Measurements from ENCODE around the gene MED15.
"Not testable (repeated sequence)": the region's sequence is repeated elsewhere in the genome, so short reads cannot be mapped to it uniquely, and the experiment has no call there.

The MED15 gene

DNA sequence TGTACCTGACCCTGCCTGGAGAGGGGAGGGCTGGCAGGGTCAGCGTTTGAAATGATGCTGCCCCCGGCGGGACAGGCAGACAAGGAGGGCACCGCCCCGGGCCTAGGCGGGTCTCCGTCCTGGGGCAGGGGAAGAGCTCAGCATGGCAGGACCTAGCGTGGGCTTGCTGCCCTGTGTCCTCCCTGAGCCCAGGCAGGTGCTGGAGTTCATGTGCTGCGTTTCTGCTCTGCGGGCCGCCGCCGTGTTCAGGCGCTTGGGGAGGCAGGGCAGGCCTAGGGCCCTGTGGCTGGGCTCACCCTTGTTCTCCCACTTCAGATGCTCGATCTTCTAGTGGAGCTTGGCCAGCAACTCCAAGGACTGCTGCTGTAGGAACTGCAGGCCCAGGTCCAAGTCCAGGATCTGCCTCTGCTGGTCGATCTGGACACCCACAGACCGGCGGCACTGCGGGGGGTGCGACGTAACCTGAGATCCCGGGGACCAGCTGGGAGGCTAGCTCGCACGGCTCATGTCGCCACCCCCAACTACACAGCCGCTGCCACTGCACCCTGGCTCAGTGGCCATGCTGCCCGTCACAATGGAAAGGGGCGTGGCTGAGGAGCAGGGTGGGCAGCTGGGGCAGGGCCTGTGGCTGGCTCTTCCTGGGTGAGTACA is 84.4 kb downstream of the MED15 start:
- no peak for DNase-seq

GRCh38 chr22:20594038-20594437 is 86.6 kb downstream of the MED15 start:
- not testable (repeated sequence) for DNase-seq

DNA sequence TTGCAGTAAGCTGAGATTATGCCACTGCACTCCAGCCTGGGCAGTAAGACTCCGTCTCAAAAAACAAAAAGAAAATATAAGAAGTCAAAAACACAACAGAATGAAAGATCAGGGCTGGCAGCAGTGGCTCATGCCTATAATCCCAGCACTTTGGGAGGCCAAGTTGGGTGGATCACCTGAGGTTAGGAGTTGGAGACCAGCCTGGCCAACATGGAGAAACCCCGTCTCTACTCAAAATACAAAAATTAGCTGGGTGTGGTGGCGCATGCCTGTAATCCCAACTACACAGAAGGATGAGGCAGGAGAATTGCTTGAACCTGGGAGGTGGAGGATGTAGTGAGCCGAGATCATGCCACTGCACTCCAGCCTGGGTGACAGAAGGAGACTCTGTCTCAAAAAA is 87.1 kb downstream of the MED15 start:
- not testable (repeated sequence) for DNase-seq

DNA sequence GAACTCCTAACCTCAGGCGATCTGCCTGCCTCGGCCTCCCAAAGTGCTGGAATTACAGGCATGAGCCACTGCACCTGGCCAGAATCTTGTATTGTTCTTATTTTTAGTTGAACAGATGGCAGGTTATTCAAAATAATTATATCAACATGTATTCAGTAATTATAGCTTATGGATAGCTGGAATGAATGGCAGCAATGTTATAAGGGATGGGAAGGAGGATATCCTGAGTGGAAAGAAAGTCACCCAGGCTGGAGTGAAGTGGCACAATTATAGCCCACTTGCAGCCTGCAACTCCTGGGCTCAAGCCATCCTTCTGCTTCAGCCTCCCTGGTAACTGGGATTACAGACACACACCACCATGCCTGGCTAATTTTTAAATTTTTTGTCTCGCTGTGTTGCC is 88.1 kb downstream of the MED15 start:
- DNase-seq: no peak

GRCh38 chr22:20599117-20599516 is 91.7 kb downstream of the MED15 start:
- no peak for DNase-seq

- DNase-seq: no peak
These were observed 92.8 kb downstream of the MED15 start for GRCh38 chr22:20600137-20600673.

- DNase-seq: no peak
These were observed 93.9 kb downstream of the MED15 start for GRCh38 chr22:20601308-20601707.

GRCh38 chr22:20602609-20603164 is 95.3 kb downstream of the MED15 start:
- no peak for DNase-seq

GRCh38 chr22:20604092-20604747 is 96.8 kb downstream of the MED15 start:
- DNase-seq: no peak

DNA sequence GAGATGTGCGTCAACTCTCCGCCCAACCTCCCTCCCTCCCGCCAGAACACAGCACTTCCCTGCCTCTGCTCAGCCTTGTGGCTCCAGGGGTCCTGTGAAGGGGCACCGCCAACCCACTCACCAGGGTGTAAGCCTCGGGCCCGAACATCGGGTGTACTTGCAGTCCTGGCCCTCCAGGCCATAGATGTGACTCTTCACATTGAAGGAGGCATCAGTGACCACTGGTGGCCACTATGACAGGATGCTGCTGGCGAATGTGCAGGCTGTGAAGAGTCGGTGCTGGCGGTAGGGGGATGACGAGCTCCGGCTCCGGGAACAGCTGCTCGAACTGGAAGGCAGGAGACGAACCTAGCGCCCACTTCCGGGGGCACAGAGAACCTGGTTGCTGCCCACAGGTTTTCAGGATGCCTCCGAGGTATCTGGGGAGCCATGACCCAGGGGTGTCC is 97.4 kb downstream of the MED15 start:
- no peak for DNase-seq

- DNase-seq: no peak
These were observed 97.9 kb downstream of the MED15 start for GRCh38 chr22:20605328-20605727.

DNA sequence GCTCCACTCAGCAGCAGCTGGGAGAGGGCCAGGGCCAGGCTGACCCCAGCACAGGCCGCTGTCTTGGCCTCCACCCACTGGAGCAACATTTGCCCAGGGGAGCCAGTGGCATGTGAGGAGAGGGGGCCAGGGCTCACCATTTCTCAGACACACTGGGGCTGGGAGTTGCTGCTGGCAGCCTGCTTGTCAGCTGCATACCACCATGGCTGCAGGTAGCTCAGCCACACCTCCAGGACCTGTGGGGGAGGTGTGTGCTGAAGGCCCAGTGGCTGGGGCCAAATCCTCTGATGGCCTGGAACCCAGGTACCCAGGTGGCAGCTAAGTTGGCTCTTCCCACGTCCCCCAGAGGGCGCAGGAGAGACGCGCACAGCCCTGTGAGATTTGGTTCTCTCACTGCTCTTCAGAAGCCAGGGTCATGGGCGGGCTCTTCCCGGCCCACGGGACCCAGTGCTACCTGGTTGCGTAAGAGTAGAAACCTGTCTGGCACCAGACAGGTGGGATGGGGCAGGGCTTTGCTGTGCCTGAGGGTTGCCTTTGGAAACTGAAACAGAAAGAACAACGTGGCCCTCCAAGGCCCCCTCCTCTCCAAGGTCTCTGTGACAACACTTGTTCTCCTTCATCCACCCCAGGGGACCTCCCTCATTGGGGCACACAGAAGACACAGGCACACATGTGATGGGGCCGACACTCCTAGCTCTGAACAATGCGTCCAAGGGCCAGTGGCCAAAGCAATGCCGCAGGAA is 98.8 kb downstream of the MED15 start:
- peak in 9 of 56 donors; percentile 5 to 47 (median 16) for DNase-seq

DNA sequence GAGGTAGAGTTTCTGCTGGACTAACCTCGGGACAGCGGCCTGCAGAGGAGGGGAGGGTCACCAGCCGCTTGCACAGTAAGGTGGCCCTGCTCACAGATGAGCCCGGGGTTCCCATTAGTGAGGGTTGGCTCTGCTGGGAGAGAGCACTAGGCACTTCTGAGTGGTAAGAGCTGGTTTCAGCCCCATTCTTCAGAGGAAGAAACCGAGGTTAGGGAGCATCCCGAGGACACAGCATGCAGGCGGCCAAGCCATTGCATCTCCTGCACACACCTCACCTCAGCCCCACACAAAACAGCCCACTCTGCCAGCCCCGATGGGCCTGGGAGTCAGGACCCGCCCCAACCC is 99.3 kb downstream of the MED15 start:
- no peak for DNase-seq

DNA sequence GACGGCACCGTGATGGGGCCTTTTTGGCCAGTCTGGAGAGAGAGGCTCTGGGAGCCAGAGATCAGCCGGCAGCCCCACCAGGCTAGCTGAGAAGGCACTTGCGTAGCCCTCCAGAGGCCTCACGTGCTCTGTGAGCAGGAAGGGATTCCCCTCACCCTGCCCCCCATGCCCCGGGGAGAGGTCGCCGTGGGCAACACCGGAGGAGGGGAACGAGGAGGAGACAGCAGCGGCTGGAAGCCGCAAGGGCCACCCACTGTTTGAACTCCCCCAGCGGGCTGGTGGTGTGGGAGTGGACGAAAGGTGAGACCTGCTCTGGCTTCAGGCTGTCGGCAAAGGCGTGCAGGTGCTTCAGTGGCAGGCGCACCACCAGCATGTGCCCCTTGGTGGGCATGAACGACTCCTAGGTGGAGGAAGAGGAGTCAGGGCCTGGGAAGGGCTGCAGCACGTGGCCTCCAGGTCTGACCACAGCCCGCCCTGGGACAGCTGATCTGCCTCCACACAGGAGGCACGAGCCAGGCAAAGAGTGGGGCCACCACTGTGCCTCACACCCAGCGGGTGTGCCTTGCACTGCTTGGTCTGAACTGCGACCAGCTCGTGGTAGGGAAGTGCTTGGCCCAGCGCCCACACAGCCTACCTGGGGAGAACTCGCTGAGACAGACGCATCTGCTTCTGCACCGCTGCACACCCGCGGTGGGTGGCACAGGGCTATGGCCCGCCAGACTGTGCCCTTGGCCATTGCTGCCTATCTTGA is 99.9 kb downstream of the MED15 start:
- no peak for DNase-seq

DNA sequence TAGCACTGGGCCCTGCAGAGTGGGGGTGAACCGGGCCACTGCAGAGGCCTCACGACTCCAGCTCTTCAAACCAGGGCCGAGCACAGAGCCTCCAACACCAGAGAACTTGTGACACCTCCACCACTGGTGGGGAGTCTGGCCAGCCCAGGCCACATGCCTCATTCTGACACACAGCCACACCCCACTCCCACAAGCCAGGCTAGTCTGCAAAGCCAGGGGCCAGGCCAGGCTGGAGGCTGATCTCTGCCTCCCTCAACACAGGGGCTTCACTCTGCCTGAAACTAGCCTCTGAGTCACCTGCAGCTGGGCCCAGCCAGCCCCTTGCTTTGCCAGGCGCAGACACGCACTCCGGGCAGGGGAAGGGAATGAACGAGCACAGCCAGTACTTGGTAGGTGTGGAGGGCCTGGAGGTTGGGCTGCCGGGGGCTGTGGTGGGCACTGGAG is 102.9 kb downstream of the MED15 start:
- no peak for DNase-seq

GRCh38 chr22:20610757-20611156 is 103.3 kb downstream of the MED15 start:
- no peak for DNase-seq

- DNase-seq: no peak
These were observed 104.0 kb downstream of the MED15 start for GRCh38 chr22:20611418-20611817.

DNA sequence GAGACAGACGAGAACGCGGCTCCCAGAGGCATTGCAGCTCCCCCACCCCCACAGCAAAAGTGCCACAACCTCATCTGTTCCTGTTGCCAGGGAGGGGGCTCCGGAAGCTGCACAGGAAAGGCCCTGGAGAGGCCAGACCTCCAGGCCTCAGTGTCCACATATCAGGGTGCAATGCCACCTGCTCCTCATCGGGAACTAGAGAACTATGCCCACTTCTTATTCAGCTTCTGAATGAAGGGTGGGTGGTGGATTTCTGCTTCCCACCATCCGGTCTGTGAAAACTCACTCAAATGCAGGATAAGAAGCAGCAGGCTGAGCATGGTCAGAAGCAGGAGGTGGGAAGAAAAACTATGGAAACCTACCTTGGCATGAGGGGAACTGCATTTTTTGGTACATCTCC is 105.9 kb downstream of the MED15 start:
- no peak for DNase-seq

DNA sequence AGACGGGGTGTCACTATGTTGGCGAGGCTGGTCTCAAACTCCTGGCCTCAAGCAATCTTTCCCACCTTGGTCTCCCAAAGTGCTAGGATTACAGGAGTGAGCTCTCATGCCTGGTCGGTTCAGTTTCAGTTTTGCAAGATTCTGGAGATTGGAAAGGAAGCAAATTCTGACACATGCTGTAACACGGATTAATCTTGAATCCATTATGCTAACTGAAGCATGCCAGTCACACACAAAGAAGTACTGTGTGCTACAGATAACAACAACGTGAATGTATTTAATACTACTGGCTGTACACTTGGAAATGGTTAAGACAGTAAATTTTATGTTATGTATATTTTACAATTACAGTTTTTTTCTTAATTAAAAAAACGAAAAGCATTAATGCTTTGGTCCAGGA is 107.6 kb downstream of the MED15 start:
- DNase-seq: no peak

DNA sequence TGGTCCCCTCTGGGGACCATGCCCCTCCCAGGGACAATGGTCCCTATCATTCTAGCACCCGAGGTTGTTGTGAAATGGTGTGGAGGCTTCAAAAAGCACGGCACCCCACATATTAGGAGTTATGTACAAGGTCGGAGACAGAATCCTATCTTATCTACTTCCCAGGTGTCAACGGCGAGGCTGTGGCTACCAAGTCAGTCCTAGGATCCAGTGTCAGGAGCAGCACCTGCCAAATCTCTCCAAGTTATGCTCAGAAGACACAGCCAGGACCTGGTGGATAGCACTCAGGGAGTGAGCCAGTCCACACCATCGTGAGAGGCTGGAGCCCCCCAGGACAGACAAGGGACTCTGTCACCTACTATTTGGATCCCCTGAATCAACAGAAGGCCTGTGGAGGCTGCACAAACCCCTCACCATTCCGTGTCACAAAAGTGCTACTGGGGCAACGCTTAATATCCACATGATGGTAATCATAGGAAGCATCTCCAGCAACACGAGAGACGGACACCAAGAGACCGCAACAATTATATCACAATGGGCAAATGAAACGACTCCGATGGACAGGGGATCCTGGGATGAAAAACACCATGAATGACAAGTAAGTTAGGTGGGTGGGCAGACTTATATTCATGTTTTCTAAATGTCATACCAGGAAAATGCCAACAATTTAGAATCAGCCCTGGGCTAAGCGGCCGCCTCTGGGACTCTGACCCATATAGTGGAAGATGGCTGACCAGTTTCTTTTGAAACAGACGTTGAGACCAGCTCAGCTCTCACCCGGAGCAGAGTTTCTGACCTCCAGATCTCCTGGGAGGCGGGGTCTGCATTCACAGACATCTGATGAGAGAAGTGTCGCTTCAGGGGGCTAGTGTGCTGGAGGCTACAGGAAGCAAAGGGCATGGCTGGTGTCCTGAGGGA is 108.4 kb downstream of the MED15 start:
- no peak for DNase-seq
